ENCODE results near the gene ASCL2. TPM values are rescaled to one million over a fixed set of nuclear protein-coding genes. Genes with fewer than 3 reads are reported as not detected.

ASCL2 gene
- total RNA-seq, 1 donor from 2014 or later = 1.7 TPM

GRCh38 chr11:2310073-2310785 lies 39.8 kb upstream of the ASCL2 start:
- peaks cover 44% of the 10 kb centered on the region for H3K4me1 ChIP-seq
- no peak for DNase-seq
- TF ChIP-seq CTCF (IDR thresholded peaks at IDR 0.05) = no peak
- H3K36me3 ChIP-seq = no peaks in the 10 kb centered on the region
- no peak for ATAC-seq
- H3K9me3 ChIP-seq = no peaks in the 10 kb centered on the region
- H3K27ac ChIP-seq = no peak overlapping the region
- H3K4me3 ChIP-seq = no peak overlapping the region
- no peaks in the 10 kb centered on the region for H3K27me3 ChIP-seq (ENCODE audit: low read depth)
- intact Hi-C loops (cut with DNase I) = no loop called here

GRCh38 chr11:2309251-2310072 lies 39.1 kb upstream of the ASCL2 start:
- Histone ChIP-seq H3K27me3 (ENCODE audit: low read depth) (no peaks in the 10 kb centered on the region), H3K27ac (no peak overlapping the region), H3K36me3 (no peaks in the 10 kb centered on the region), H3K4me1 (peaks cover 45% of the 10 kb centered on the region), H3K9me3 (no peaks in the 10 kb centered on the region), H3K4me3 (no peak overlapping the region)
- no peak for TF ChIP-seq CTCF (IDR thresholded peaks at IDR 0.05)
- DNase-seq (no peak), ATAC-seq (no peak)
- intact Hi-C loops (cut with DNase I) = loop anchor here (10.0 kb wide), 1 partner anchor 115 kb away; no protein-coding TSS in a partner anchor

GRCh38 chr11:2308713-2309112 lies 38.3 kb upstream of the ASCL2 start:
- DNase-seq = no peak
- intact Hi-C loops (cut with DNase I) = loop anchor here (10.0 kb wide), 1 partner anchor 116 kb away; no protein-coding TSS in a partner anchor

GRCh38 chr11:2307501-2308331 lies 37.3 kb upstream of the ASCL2 start:
- ATAC-seq (no peak), DNase-seq (no peak)
- TF ChIP-seq CTCF (IDR thresholded peaks at IDR 0.05) = no peak
- no peak overlapping the region for H3K4me3 ChIP-seq
- H3K4me1 ChIP-seq = peaks cover 54% of the 10 kb centered on the region
- H3K27ac ChIP-seq = peak overlapping the region; percentile 62
- H3K27me3 ChIP-seq (ENCODE audit: low read depth) = no peaks in the 10 kb centered on the region
- H3K36me3 ChIP-seq = no peaks in the 10 kb centered on the region
- intact Hi-C loops (cut with DNase I) = loop anchor here (10.0 kb wide), 1 partner anchor 117 kb away; no protein-coding TSS in a partner anchor
- H3K9me3 ChIP-seq = no peaks in the 10 kb centered on the region

More at GRCh38 chr11:2308713-2309112, 38.3 kb upstream of the ASCL2 start:
- ATAC-seq = no peak
- peaks cover 46% of the 10 kb centered on the region for H3K4me1 ChIP-seq
- no peaks in the 10 kb centered on the region for H3K36me3 ChIP-seq
- no peaks in the 10 kb centered on the region for H3K27me3 ChIP-seq (ENCODE audit: low read depth)
- H3K4me3 ChIP-seq = no peak overlapping the region
- TF ChIP-seq CTCF (IDR thresholded peaks at IDR 0.05) = no peak
- no peak overlapping the region for H3K27ac ChIP-seq
- H3K9me3 ChIP-seq = no peaks in the 10 kb centered on the region

GRCh38 chr11:2306877-2307500 lies 36.6 kb upstream of the ASCL2 start:
- DNase-seq = peak; percentile 47
- H3K36me3 ChIP-seq = no peaks in the 10 kb centered on the region
- TF ChIP-seq CTCF (IDR thresholded peaks at IDR 0.05) = no peak
- H3K9me3 ChIP-seq = no peaks in the 10 kb centered on the region
- H3K4me3 ChIP-seq = no peak overlapping the region
- peak overlapping the region; percentile 62 for H3K27ac ChIP-seq
- no peaks in the 10 kb centered on the region for H3K27me3 ChIP-seq (ENCODE audit: low read depth)
- intact Hi-C loops (cut with DNase I) = loop anchor here (10.0 kb wide), 1 partner anchor 118 kb away; no protein-coding TSS in a partner anchor
- ATAC-seq = no peak
- H3K4me1 ChIP-seq = peaks cover 52% of the 10 kb centered on the region

Measured in lower lobe of right lung (tissue), 2 donors.